ENCODE data around the gene TMEM214. TPM values are rescaled to one million over a fixed set of nuclear protein-coding genes. Genes with fewer than 3 reads are reported as not detected.

Gene TMEM214
- total RNA-seq, 1 experiment from 2014 or later: 85.0 TPM

DNA sequence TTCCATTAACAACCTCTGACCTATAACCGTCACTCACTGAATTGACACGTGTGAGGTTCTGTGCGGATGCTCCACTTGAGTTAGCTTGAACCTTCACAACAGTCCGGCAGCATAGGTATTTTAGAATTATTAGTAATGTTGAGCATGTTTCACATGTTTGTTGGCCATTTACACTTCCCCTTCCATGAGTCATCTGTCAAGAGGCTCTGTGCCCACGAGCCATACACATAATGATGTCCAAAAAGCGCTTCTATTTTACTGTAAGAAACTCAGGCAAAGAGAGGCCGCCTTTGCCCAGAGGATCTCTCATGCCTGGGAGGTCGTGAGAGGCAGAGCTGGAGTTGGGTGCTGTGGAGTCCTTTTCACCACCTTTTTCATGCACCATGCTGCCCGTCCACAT, 28.9 kb upstream of the TMEM214 start:
- no peaks in the 10 kb centered on the region for H3K27me3 ChIP-seq (replicated peaks; ENCODE audit: control insufficient read depth, insufficient read depth, low read length)
- no peak overlapping the region for H3K4me3 Mint-ChIP-seq (ENCODE audit: unreplicated experiment)
- POLR2A ChIA-PET: interaction anchor here (0.5 kb wide), 1 partner anchor 155 kb away, joined by 5 read pairs; no protein-coding TSS in a partner anchor
- DNase-seq: no peak
- CTCF ChIA-PET: interaction anchor here (0.6 to 1.6 kb wide), 3 partner anchors 9 to 42 kb away, joined by 3 to 4 read pairs (median 3); no protein-coding TSS in a partner anchor
- no peaks in the 10 kb centered on the region for H3K27me3 Mint-ChIP-seq (ENCODE audit: insufficient read depth, unreplicated experiment)
- H3K4me1 ChIP-seq: peaks cover 17% of the 10 kb centered on the region
- no peaks in the 10 kb centered on the region for H3K9me3 Mint-ChIP-seq (ENCODE audit: unreplicated experiment)
- no peak overlapping the region for H3K27ac Mint-ChIP-seq (ENCODE audit: unreplicated experiment)
- intact Hi-C loops (cut with micrococcal nuclease; ENCODE audit: unreplicated experiment): no loop called here
- no peaks in the 10 kb centered on the region for H3K9me3 ChIP-seq
- H3K4me1 Mint-ChIP-seq (ENCODE audit: low read depth, unreplicated experiment): peaks cover 12% of the 10 kb centered on the region
- TF ChIP-seq, protein P1, sequence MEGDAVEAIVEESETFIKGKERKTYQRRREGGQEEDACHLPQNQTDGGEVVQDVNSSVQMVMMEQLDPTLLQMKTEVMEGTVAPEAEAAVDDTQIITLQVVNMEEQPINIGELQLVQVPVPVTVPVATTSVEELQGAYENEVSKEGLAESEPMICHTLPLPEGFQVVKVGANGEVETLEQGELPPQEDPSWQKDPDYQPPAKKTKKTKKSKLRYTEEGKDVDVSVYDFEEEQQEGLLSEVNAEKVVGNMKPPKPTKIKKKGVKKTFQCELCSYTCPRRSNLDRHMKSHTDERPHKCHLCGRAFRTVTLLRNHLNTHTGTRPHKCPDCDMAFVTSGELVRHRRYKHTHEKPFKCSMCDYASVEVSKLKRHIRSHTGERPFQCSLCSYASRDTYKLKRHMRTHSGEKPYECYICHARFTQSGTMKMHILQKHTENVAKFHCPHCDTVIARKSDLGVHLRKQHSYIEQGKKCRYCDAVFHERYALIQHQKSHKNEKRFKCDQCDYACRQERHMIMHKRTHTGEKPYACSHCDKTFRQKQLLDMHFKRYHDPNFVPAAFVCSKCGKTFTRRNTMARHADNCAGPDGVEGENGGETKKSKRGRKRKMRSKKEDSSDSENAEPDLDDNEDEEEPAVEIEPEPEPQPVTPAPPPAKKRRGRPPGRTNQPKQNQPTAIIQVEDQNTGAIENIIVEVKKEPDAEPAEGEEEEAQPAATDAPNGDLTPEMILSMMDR (IDR thresholded peaks at IDR 0.05; ENCODE audit: insufficient read depth in 1 of 2, low read depth in 1 of 2, low read length in 1 of 2, severe bottlenecking in 1 of 2, unreplicated experiment in 1 of 2): no peak
- no TSS peak for BruUV-seq (replicated peaks)
- no peak overlapping the region for H3K4me3 ChIP-seq (ENCODE audit: low read depth, low read length)
- H3K36me3 ChIP-seq (ENCODE audit: control insufficient read depth, insufficient read depth, low read length): no peaks in the 10 kb centered on the region
- H3K36me3 Mint-ChIP-seq (ENCODE audit: insufficient read depth, unreplicated experiment): no peaks in the 10 kb centered on the region

DNA sequence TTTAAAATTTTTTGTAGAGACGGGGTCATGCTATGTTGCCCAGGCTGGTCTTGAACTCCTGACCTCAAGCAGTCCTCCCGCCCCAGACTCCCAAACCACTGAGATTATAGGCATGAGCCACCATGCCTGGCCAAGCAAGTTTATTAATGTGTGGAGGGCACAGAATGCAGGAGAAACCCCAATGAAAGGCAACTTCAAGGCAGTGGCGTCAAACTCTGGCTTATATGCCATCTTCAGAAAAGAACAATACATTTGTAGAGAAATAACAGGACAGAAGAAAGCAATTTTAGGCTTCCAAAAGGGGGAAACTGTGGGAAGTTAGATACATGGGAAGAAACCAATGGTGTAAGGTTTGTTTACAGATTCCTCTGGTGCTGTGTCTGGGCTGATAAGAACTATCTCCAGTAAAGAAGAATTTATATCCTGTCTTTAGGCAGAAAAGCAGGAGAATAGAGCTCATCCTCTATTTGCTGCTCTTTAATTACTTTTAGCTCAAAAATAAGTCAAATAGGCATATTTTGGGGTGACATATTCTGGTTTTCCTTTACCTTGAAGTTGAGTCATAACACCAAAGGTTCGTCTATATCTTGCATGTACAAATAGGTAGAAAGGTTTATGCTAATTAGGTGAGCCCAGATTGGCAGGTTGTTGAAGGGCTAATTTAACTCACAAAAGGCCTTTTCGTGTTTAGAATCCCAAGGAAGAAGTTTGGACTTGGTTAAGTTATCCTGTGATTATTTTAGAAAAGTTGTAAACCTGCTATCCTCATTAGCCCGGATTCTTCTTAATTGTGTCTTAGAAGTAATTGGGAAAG, 26.0 kb upstream of the TMEM214 start:
- CTCF ChIA-PET: no interaction called here
- POLR2A ChIA-PET: interaction anchor here (0.6 kb wide), 1 partner anchor 603 kb away, joined by 3 read pairs; no protein-coding TSS in a partner anchor

More for the DNA sequence above, 26.0 kb upstream of the TMEM214 start:
- H3K36me3 Mint-ChIP-seq (ENCODE audit: insufficient read depth, unreplicated experiment): peaks cover 5% of the 10 kb centered on the region
- peaks cover 20% of the 10 kb centered on the region for H3K4me1 ChIP-seq
- TF ChIP-seq, protein P1 (IDR thresholded peaks at IDR 0.05; ENCODE audit: insufficient read depth in 1 of 2, low read depth in 1 of 2, low read length in 1 of 2, severe bottlenecking in 1 of 2, unreplicated experiment in 1 of 2): no peak
- H3K4me3 Mint-ChIP-seq (ENCODE audit: unreplicated experiment): no peak overlapping the region
- H3K4me1 Mint-ChIP-seq (ENCODE audit: low read depth, unreplicated experiment): peaks cover 21% of the 10 kb centered on the region
- H3K36me3 ChIP-seq (ENCODE audit: control insufficient read depth, insufficient read depth, low read length): no peaks in the 10 kb centered on the region
- intact Hi-C loops (cut with micrococcal nuclease; ENCODE audit: unreplicated experiment): no loop called here
- no peak overlapping the region for H3K4me3 ChIP-seq (ENCODE audit: low read depth, low read length)
- BruUV-seq (replicated peaks): no TSS peak
- H3K9me3 Mint-ChIP-seq (ENCODE audit: unreplicated experiment): no peaks in the 10 kb centered on the region
- no peaks in the 10 kb centered on the region for H3K9me3 ChIP-seq
- H3K27me3 Mint-ChIP-seq (ENCODE audit: insufficient read depth, unreplicated experiment): no peaks in the 10 kb centered on the region
- H3K27me3 ChIP-seq (replicated peaks; ENCODE audit: control insufficient read depth, insufficient read depth, low read length): no peaks in the 10 kb centered on the region
- DNase-seq: no peak
- H3K27ac Mint-ChIP-seq (ENCODE audit: unreplicated experiment): no peak overlapping the region

All from Caco-2 (cell line).